ENCODE results near the gene PRDM16. TPM values are rescaled to one million over a fixed set of nuclear protein-coding genes. Genes with fewer than 3 reads are reported as not detected.

Gene PRDM16
- total and polyA plus RNA-seq, 2 of the 13 experiments (the other 11 are each of a cell fraction or from before 2014, with no cell fraction given): 0.15 to 0.81 TPM

GRCh38 chr1:3251099-3251806, 182.2 kb downstream of the PRDM16 start (continued):
- peak; percentile 88 for TF ChIP-seq ZNF687 (CRISPR knock-in tag; IDR thresholded peaks at IDR 0.05)
- no peak for TF ChIP-seq ZNF709 (CRISPR knock-in tag; IDR thresholded peaks at IDR 0.05)
- TF ChIP-seq FOXO4 (CRISPR knock-in tag; conservative IDR thresholded peaks at IDR 0.05): no peak
- TF ChIP-seq ZHX2 (IDR thresholded peaks at IDR 0.05; ENCODE audit: low read depth): no peak; the same call in 1 of the 2 replicates
- no peak for TF ChIP-seq ZHX2 (CRISPR knock-in tag; IDR thresholded peaks at IDR 0.05; ENCODE audit: borderline replicate concordance)
- no peak for TF ChIP-seq ZNF567 (CRISPR knock-in tag; IDR thresholded peaks at IDR 0.05; ENCODE audit: borderline replicate concordance)
- no peak for TF ChIP-seq ARID2 (CRISPR knock-in tag; IDR thresholded peaks at IDR 0.05; ENCODE audit: borderline replicate concordance)
- TF ChIP-seq SIN3B (IDR thresholded peaks at IDR 0.05; ENCODE audit: low read length): no peak
- TF ChIP-seq GPN1 (CRISPR knock-in tag; IDR thresholded peaks at IDR 0.05; ENCODE audit: borderline replicate concordance): no peak
- no peak for TF ChIP-seq ZNF790 (CRISPR knock-in tag; IDR thresholded peaks at IDR 0.05; ENCODE audit: borderline replicate concordance)
- no peak for TF ChIP-seq ZNF496 (CRISPR knock-in tag; IDR thresholded peaks at IDR 0.05; ENCODE audit: insufficient replicate concordance)
- no peak for TF ChIP-seq ZKSCAN1 (IDR thresholded peaks at IDR 0.05; ENCODE audit: low read length)
- no peak for TF ChIP-seq IKZF1 (IDR thresholded peaks at IDR 0.05)
- no peak for TF ChIP-seq SMYD3 (CRISPR knock-in tag; IDR thresholded peaks at IDR 0.05)
- peak; percentile 52; the same call in 1 of the 2 replicates for TF ChIP-seq HDAC1 (CRISPR knock-in tag; IDR thresholded peaks at IDR 0.05)
- no peak for TF ChIP-seq MTF2 (CRISPR knock-in tag; IDR thresholded peaks at IDR 0.05; ENCODE audit: borderline replicate concordance)
- TF ChIP-seq ZNF747 (CRISPR knock-in tag; IDR thresholded peaks at IDR 0.05; ENCODE audit: borderline replicate concordance): no peak
- TF ChIP-seq MAF1 (CRISPR knock-in tag; IDR thresholded peaks at IDR 0.05; ENCODE audit: borderline replicate concordance): no peak
- no peak for TF ChIP-seq SSRP1 (CRISPR knock-in tag; IDR thresholded peaks at IDR 0.05)
